KOPT-K1 (cell line): ENCODE results near the gene ZHX3.

Source experiments
- H3K27ac ChIP-seq: fragments of 200-600 bp; sonication (generic); 2 replicates; pipeline ENCODE4 v1.5.1; 2016; ENCODE audit warnings: antibody characterized with exemption, mild to moderate bottlenecking, low read depth, low read length; ENCODE audit not compliant: poor library complexity, severe bottlenecking
- H3K36me3 ChIP-seq: fragments of 200-600 bp; sonication (generic); 2 replicates; pipeline ENCODE4 v1.5.1; 2017; ENCODE audit warnings: antibody characterized with exemption, mild to moderate bottlenecking, low read length, moderate library complexity; ENCODE audit not compliant: insufficient read depth
- H3K9me3 ChIP-seq: fragments of 200-600 bp; sonication (generic); 2 replicates; pipeline ENCODE4 v1.5.1; 2017; ENCODE audit warnings: antibody characterized with exemption, low read length, mild to moderate bottlenecking; ENCODE audit not compliant: insufficient read depth, poor library complexity, severe bottlenecking

Gene ZHX3

GRCh38 chr20:41317546-41318270 is at the start of gene ZHX3:
Gene ZHX3, minus strand, starts transcription at chr20:41317731. Its CDS starts 112,815 bp downstream, at chr20:41204916.
- H3K27ac ChIP-seq, result peak within 1 kb of the TSS; percentile 81
- H3K9me3 ChIP-seq, result no peaks in the 10 kb centered on the region

GRCh38 chr20:41367393-41367695 is 49.8 kb upstream of the ZHX3 start:
- Histone ChIP-seq H3K27ac (no peak overlapping the region), H3K9me3 (peaks cover 17% of the 10 kb centered on the region), H3K36me3 (no peaks in the 10 kb centered on the region)

More at GRCh38 chr20:41317546-41318270, at the start of gene ZHX3:
- H3K36me3 ChIP-seq, result no peaks in the 10 kb centered on the region

- Histone ChIP-seq H3K27ac (no peak within 1 kb of the TSS), H3K36me3 (no peaks in the 10 kb centered on the region), H3K9me3 (peaks cover 11% of the 10 kb centered on the region)
Observed at GRCh38 chr20:41366546-41367392, 49.2 kb upstream of the ZHX3 start, which contains the start of gene EMILIN3. Gene EMILIN3, minus strand, starts transcription at chr20:41366818. Its CDS starts 184 bp downstream, at chr20:41366634.

GRCh38 chr20:41365777-41366545 is 48.4 kb upstream of the ZHX3 start:
- H3K27ac ChIP-seq, result no peak overlapping the region
- H3K36me3 ChIP-seq, result no peaks in the 10 kb centered on the region
- peaks cover 3% of the 10 kb centered on the region for H3K9me3 ChIP-seq

GRCh38 chr20:41364967-41365765 is 47.6 kb upstream of the ZHX3 start:
- Histone ChIP-seq H3K27ac (no peak overlapping the region), H3K36me3 (no peaks in the 10 kb centered on the region), H3K9me3 (no peaks in the 10 kb centered on the region)

- Histone ChIP-seq H3K9me3 (no peaks in the 10 kb centered on the region), H3K27ac (no peak overlapping the region), H3K36me3 (no peaks in the 10 kb centered on the region)
Observed at GRCh38 chr20:41364236-41364855, 46.8 kb upstream of the ZHX3 start.

- Histone ChIP-seq H3K27ac (no peak overlapping the region), H3K36me3 (no peaks in the 10 kb centered on the region), H3K9me3 (no peaks in the 10 kb centered on the region)
Observed at GRCh38 chr20:41363601-41364000, 46.1 kb upstream of the ZHX3 start.

GRCh38 chr20:41362748-41363140 is 45.2 kb upstream of the ZHX3 start:
- Histone ChIP-seq H3K36me3 (no peaks in the 10 kb centered on the region), H3K27ac (no peak overlapping the region), H3K9me3 (no peaks in the 10 kb centered on the region)

- Histone ChIP-seq H3K27ac (no peak overlapping the region), H3K36me3 (no peaks in the 10 kb centered on the region), H3K9me3 (no peaks in the 10 kb centered on the region)
Observed at GRCh38 chr20:41361757-41362747, 44.5 kb upstream of the ZHX3 start.

- no peaks in the 10 kb centered on the region for H3K9me3 ChIP-seq
- H3K27ac ChIP-seq, result no peak overlapping the region
- no peaks in the 10 kb centered on the region for H3K36me3 ChIP-seq
Observed at GRCh38 chr20:41360831-41361756, 43.6 kb upstream of the ZHX3 start.

GRCh38 chr20:41359541-41360011 is 42.0 kb upstream of the ZHX3 start:
- Histone ChIP-seq H3K27ac (no peak overlapping the region), H3K9me3 (no peaks in the 10 kb centered on the region), H3K36me3 (no peaks in the 10 kb centered on the region)

- Histone ChIP-seq H3K9me3 (no peaks in the 10 kb centered on the region), H3K36me3 (no peaks in the 10 kb centered on the region), H3K27ac (no peak overlapping the region)
Observed at GRCh38 chr20:41358717-41359116, 41.2 kb upstream of the ZHX3 start.
